Ishikawa (cell line): Measurements from ENCODE around the gene KIAA1671.

Experiments
- CEBPB ChIP-seq: IDR thresholded peaks from 2 replicates; pipeline ENCODE4 v1.6.1; 2012
- CREB1 ChIP-seq: IDR thresholded peaks from 2 replicates; pipeline ENCODE4 v1.6.1; 2012; ENCODE audit warnings: low read depth
- EGR1 ChIP-seq: IDR thresholded peaks from 2 replicates; pipeline ENCODE4 v1.6.1; 2012
- EP300 ChIP-seq: IDR thresholded peaks from 2 replicates; pipeline ENCODE4 v1.6.1; 2012; ENCODE audit warnings: borderline replicate concordance
- FOXM1 ChIP-seq: IDR thresholded peaks from 2 replicates; pipeline ENCODE4 v1.6.1; 2012; ENCODE audit warnings: low read depth, borderline replicate concordance
- NFIC ChIP-seq: IDR thresholded peaks from 2 replicates; pipeline ENCODE4 v1.6.1; 2012
- RAD21 ChIP-seq: IDR thresholded peaks from 2 replicates; pipeline ENCODE4 v1.6.1; 2012; ENCODE audit warnings: low read depth
- TAF1 ChIP-seq: IDR thresholded peaks from 2 replicates; pipeline ENCODE4 v1.6.1; 2012; ENCODE audit warnings: low read depth, mild to moderate bottlenecking
- TCF12 ChIP-seq: IDR thresholded peaks from 2 replicates; pipeline ENCODE4 v1.6.1; 2012; ENCODE audit warnings: low read depth
- TEAD4 ChIP-seq: IDR thresholded peaks from 2 replicates; pipeline ENCODE4 v1.6.1; 2012
- YY1 ChIP-seq: IDR thresholded peaks from 2 replicates; pipeline ENCODE4 v1.6.1; 2012; ENCODE audit warnings: low read depth
- ZBTB7A ChIP-seq: IDR thresholded peaks from 2 replicates; pipeline ENCODE4 v1.6.1; 2012; ENCODE audit warnings: low read depth
- TF ChIP-seq, protein P1 (sequence below): IDR thresholded peaks from 2 replicates; pipeline ENCODE4 v1.6.1; 2012; ENCODE audit warnings: low read depth, mild to moderate bottlenecking
- TF ChIP-seq, protein P2 (sequence below): IDR thresholded peaks from 2 replicates; pipeline ENCODE4 v1.6.1; 2012
- TF ChIP-seq, protein P3 (sequence below): IDR thresholded peaks from 2 replicates; pipeline ENCODE4 v1.6.1; 2012

KIAA1671 gene

DNA sequence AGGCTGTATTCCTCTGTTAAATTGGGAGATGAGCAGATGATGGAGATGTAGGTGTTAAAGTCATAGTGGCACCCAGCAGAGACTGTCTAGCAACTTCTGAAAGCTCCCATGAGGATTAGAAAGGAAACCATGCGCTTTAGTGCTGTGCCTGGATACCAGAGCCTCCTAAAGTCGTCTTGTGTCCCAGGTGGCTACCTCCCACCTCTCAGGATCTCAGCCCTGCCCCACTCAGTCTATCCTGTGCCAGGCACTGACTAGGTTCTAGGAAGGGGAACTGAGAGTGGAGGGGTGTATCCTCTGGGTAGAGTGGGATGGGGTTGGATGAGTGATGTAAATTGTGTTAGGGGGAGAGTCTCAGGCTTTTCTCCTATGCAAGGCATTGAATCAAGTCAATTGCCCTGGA, 60.2 kb downstream of the KIAA1671 start:
- TF ChIP-seq TAF1 (no peak), FOXM1 (no peak), TCF12 (no peak), EGR1 (no peak), CREB1 (no peak), ZBTB7A (no peak), CEBPB (no peak), TEAD4 (no peak)
- TF ChIP-seq, protein P1, sequence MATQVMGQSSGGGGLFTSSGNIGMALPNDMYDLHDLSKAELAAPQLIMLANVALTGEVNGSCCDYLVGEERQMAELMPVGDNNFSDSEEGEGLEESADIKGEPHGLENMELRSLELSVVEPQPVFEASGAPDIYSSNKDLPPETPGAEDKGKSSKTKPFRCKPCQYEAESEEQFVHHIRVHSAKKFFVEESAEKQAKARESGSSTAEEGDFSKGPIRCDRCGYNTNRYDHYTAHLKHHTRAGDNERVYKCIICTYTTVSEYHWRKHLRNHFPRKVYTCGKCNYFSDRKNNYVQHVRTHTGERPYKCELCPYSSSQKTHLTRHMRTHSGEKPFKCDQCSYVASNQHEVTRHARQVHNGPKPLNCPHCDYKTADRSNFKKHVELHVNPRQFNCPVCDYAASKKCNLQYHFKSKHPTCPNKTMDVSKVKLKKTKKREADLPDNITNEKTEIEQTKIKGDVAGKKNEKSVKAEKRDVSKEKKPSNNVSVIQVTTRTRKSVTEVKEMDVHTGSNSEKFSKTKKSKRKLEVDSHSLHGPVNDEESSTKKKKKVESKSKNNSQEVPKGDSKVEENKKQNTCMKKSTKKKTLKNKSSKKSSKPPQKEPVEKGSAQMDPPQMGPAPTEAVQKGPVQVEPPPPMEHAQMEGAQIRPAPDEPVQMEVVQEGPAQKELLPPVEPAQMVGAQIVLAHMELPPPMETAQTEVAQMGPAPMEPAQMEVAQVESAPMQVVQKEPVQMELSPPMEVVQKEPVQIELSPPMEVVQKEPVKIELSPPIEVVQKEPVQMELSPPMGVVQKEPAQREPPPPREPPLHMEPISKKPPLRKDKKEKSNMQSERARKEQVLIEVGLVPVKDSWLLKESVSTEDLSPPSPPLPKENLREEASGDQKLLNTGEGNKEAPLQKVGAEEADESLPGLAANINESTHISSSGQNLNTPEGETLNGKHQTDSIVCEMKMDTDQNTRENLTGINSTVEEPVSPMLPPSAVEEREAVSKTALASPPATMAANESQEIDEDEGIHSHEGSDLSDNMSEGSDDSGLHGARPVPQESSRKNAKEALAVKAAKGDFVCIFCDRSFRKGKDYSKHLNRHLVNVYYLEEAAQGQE: no peak
- TF ChIP-seq, protein P2, sequence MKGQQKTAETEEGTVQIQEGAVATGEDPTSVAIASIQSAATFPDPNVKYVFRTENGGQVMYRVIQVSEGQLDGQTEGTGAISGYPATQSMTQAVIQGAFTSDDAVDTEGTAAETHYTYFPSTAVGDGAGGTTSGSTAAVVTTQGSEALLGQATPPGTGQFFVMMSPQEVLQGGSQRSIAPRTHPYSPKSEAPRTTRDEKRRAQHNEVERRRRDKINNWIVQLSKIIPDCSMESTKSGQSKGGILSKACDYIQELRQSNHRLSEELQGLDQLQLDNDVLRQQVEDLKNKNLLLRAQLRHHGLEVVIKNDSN: no peak

DNA sequence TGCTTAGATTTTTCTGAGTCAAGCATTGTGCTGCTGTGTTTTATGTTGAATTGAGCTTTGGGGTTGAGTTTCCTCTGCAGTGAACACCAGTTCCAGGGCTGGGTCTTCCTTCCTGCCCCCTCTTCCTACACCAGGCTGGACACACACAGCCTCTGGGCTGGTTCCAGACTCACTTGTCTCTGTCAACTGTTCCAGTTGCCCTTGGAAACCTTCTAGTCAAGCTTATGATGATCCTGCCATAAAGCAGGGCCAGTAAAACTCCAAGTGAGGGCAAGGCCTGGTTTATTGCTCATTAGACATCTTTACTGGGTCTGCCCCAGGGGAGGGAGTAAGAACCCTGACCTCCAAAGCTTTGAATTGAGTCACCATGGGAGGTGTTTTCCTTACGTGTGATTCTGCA, 61.1 kb downstream of the KIAA1671 start:
- TF ChIP-seq, protein P1: no peak
- TF ChIP-seq, protein P2: no peak
- TF ChIP-seq CREB1: no peak
- TF ChIP-seq FOXM1: no peak
- no peak for TF ChIP-seq EGR1
- no peak for TF ChIP-seq ZBTB7A
- TF ChIP-seq TEAD4: no peak
- no peak for TF ChIP-seq TAF1
- TF ChIP-seq NFIC: no peak
- TF ChIP-seq TCF12: no peak
- no peak for TF ChIP-seq CEBPB
- TF ChIP-seq, protein P3, sequence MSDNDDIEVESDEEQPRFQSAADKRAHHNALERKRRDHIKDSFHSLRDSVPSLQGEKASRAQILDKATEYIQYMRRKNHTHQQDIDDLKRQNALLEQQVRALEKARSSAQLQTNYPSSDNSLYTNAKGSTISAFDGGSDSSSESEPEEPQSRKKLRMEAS: no peak
- no peak for TF ChIP-seq YY1
- no peak for TF ChIP-seq EP300
- no peak for TF ChIP-seq RAD21

DNA sequence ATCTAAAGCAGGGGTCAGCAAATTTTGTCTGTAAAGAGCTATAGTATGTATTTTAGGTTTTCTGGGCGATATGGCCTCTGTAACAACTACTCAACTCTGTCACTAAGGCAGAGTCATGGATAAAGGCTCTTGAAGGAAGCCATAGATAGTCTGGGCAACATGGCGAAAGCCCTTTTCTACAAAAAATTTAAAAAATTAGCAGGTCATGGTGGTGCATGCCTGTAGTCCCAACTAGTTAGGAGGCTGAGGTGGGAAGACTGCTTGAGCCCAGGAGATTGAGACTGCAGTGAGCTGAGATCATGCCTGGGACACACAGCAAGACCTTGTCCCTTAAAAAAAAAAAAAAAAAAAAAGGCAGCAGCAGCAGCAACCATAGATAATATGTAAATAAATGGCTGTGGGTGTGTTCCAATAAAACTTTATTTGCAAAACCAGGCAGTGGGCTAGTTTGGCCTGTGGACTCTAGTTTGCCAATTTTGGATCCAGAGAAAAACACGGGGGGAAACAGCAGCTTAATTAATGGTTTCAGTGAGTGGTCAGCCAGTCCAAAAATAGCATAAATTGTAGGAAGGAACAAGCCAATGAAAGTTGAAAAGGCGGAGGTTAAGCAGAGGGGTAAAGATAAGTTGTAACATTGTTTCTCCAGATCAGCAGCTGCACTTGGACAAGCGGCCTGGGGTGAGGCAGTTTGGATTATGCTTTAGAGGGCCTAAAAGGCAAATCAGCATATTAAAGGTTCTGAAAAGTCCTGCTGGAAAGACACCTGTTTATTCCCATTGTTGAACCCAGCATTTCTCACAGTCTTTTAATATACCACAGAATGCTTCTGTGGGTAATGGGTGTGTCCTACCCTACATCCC, 62.6 kb downstream of the KIAA1671 start:
- TF ChIP-seq RAD21 (no peak), FOXM1 (no peak), ZBTB7A (no peak), TAF1 (no peak), NFIC (no peak), TCF12 (no peak), TEAD4 (no peak), YY1 (no peak), CEBPB (no peak), EGR1 (no peak), EP300 (no peak)
- TF ChIP-seq, protein P2: no peak
- TF ChIP-seq, protein P1: no peak
- TF ChIP-seq, protein P3: no peak

DNA sequence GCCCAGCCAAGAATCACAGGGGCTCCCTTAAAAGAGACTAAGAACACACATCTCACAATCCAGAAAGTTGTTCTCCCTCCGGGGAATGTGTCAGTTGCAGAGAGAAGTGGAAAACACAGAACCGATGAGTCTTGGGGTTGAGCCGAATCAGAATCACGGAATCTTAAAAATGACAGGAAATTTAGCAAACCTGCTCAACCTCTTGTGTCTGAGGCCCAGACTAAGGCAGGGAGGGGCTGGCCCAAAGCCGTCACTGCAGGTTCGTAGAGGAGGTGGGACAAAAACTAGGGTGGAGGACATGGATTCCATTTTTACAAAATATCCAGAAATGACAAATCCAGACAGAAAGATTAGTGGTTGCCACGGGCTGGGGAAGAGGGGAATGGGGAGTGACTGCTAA, 63.8 kb downstream of the KIAA1671 start:
- no peak for TF ChIP-seq YY1
- no peak for TF ChIP-seq RAD21
- no peak for TF ChIP-seq TCF12
- TF ChIP-seq, protein P3: no peak
- TF ChIP-seq NFIC: no peak
- TF ChIP-seq TAF1: no peak
- TF ChIP-seq TEAD4: no peak
- TF ChIP-seq CREB1: no peak
- TF ChIP-seq, protein P1: no peak
